Lower leg skin (tissue), 4 donors: ENCODE measurements around the gene KCNIP2. TPM values are rescaled to one million over a fixed set of nuclear protein-coding genes. Genes with fewer than 3 reads are reported as not detected.
"Not testable (repeated sequence)": the region's sequence is repeated elsewhere in the genome, so short reads cannot be mapped to it uniquely, and the experiment has no call there.

Experiments
- DNase-seq, 2 donors: peaks; one replicate each; pipeline ENCODE4 v3.0.0-alpha.2; 2019; ENCODE audit warnings: low spot score in 2 of 2
- H3K4me3 ChIP-seq: fragments of 200-600 bp; sonication (generic); 2 replicates; pipeline ENCODE4 v1.5.1; 2017; ENCODE audit warnings: mild to moderate bottlenecking, low read depth; ENCODE audit not compliant: poor library complexity, severe bottlenecking
- POLR2A ChIP-seq, 2 donors: fragments of 450-650 bp; IDR thresholded peaks; one replicate each; pipeline ENCODE4 v1.6.1; 2016 to 2017; ENCODE audit warnings: antibody characterized with exemption in 2 of 2, mild to moderate bottlenecking in 1 of 2, moderate library complexity in 1 of 2
- WGBS, 2 donors: methylation state at CpG; one replicate each; pipeline ENCODE4 v1.1.5; 2018; 5-methylcytosine and 5-hydroxymethylcytosine counted together
- intact Hi-C: fragments of 100-400 bp; cut with DNase I; formaldehyde crosslinking; loops from one replicate; pipeline ENCODE4 v1.15.0; 2023; ENCODE audit warnings: low total_unique reads
- total RNA-seq, 4 donors: library from RNA; depleted of rRNA; stranded (reverse); fragments of >200 nt; gene quantifications; one replicate each; pipeline ENCODE4 v1.1.0, GENCODE V29; 2016
- TF ChIP-seq, protein P1 (sequence below), 3 donors: fragments of 450-650 bp; IDR thresholded peaks; one replicate each; pipeline ENCODE4 v1.5.1; 2016; ENCODE audit warnings: antibody characterized with exemption in 3 of 3, mild to moderate bottlenecking in 3 of 3, moderate library complexity in 2 of 3

KCNIP2 gene
- total RNA-seq, 4 donors from 2014 or later: 1.7 to 5.2 (median 3.1) TPM

GRCh38 chr10:101793526-101793925, 50.1 kb downstream of the KCNIP2 start:
- intact Hi-C loops: no loop called here
- H3K4me3 ChIP-seq: no peak overlapping the region
- no peak for TF ChIP-seq POLR2A (IDR thresholded peaks at IDR 0.05)
- TF ChIP-seq, protein P1, sequence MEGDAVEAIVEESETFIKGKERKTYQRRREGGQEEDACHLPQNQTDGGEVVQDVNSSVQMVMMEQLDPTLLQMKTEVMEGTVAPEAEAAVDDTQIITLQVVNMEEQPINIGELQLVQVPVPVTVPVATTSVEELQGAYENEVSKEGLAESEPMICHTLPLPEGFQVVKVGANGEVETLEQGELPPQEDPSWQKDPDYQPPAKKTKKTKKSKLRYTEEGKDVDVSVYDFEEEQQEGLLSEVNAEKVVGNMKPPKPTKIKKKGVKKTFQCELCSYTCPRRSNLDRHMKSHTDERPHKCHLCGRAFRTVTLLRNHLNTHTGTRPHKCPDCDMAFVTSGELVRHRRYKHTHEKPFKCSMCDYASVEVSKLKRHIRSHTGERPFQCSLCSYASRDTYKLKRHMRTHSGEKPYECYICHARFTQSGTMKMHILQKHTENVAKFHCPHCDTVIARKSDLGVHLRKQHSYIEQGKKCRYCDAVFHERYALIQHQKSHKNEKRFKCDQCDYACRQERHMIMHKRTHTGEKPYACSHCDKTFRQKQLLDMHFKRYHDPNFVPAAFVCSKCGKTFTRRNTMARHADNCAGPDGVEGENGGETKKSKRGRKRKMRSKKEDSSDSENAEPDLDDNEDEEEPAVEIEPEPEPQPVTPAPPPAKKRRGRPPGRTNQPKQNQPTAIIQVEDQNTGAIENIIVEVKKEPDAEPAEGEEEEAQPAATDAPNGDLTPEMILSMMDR (IDR thresholded peaks at IDR 0.05): no peak
- 96% methylated on average over 12 of the region's 12 CpGs for WGBS, 2 donors
- no peak for DNase-seq

DNA sequence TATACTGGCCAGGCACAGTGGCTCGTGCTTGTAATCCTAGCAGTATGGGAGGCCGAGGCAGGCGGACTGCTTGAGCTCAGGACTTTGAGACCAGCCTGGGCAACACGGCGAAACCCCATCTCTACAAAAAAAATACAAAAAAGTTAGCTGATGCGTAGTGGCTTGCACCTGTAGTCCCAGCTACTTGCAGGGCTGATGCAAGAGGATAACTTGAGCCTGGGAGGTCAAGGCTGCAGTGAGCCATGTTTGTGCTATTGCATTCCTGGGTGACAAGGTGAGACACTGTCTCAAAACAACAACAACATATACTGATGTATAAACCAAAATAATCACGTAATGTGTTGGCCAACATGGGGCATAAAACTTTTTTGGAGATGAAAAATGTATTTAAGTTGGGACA, 53.9 kb downstream of the KCNIP2 start:
- no peak overlapping the region for H3K4me3 ChIP-seq
- 92 to 95% methylated on average over 7 of the region's 7 CpGs for WGBS, 2 donors
- DNase-seq: no peak
- intact Hi-C loops: no loop called here
- TF ChIP-seq, protein P1 (IDR thresholded peaks at IDR 0.05): no peak
- no peak for TF ChIP-seq POLR2A (IDR thresholded peaks at IDR 0.05)

GRCh38 chr10:101789231-101789630, 54.4 kb downstream of the KCNIP2 start:
- 86 to 90% methylated on average over 9 of the region's 9 CpGs for WGBS, 2 donors
- H3K4me3 ChIP-seq, intact Hi-C loops, DNase-seq: not testable (repeated sequence)

DNA sequence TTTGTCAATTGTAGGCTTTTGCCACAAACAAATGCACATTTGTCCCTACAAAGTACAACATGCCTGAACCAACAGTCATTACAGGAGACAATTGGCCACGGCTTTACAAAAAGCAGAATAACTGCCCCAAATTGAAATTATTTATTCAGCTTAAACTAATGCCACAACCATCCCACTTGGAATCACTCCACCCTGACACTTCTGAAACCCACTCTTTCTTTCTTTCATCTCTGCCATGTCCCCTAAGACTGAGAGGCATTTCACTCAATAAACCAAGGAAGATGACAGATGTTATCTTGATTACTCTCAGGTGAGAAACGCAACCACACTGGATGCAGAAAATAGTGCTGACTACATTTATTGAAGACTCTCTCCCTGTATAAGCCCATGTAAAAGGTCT, 57.8 kb downstream of the KCNIP2 start:
- intact Hi-C loops: no loop called here
- 78 to 83% methylated on average over 2 of the region's 2 CpGs for WGBS, 2 donors

DNA sequence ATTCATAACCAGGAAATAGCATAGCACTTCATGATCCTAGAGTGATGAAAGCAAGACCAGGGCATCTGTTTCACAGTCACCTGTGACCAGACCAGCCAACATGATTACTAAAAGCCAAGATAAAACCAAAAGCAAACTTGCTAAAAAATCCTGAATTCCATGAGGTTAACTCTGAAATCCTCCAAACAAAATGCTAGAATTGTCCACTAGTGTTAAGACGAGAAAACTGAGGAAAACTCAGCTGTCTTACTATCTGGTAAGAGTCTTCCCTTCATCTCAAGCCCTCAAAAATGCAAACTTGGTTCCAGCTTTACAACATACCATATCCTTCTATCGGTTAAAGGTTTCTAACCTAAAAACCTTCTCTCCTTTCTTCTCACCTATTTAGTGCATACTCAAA, 59.0 kb downstream of the KCNIP2 start:
- WGBS, 2 donors: 88 to 90% methylated on average over 2 of the region's 2 CpGs
- no peak for TF ChIP-seq POLR2A (IDR thresholded peaks at IDR 0.05)
- TF ChIP-seq, protein P1 (IDR thresholded peaks at IDR 0.05): no peak
- H3K4me3 ChIP-seq: no peak overlapping the region
- intact Hi-C loops: loop anchor here (5.0 kb wide), 1 partner anchor 182 kb away; no protein-coding TSS in a partner anchor
- no peak for DNase-seq

More for the DNA sequence above, 57.8 kb downstream of the KCNIP2 start:
- no peak overlapping the region for H3K4me3 ChIP-seq
- no peak for TF ChIP-seq POLR2A (IDR thresholded peaks at IDR 0.05)
- TF ChIP-seq, protein P1 (IDR thresholded peaks at IDR 0.05): no peak
- DNase-seq: no peak

GRCh38 chr10:101783736-101784118, 59.9 kb downstream of the KCNIP2 start:
- H3K4me3 ChIP-seq: no peak overlapping the region
- whole genome bisulfite sequencing, 2 donors: 40 to 44% methylated on average over 10 of the region's 10 CpGs
- intact Hi-C loops: loop anchor here (5.0 kb wide), 1 partner anchor 181 kb away; no protein-coding TSS in a partner anchor
- DNase-seq: no peak
- TF ChIP-seq, protein P1 (IDR thresholded peaks at IDR 0.05): no peak
- no peak for TF ChIP-seq POLR2A (IDR thresholded peaks at IDR 0.05)
